AG10803 (cell line): ENCODE data around the gene AURKB.

Experiments used
- DNase-seq: peaks from one replicate; pipeline ENCODE4 v3.0.0; 2010; ENCODE audit warnings: low read depth
- H3K4me3 ChIP-seq: 2 replicates; pipeline ENCODE4 v1.5.1; 2011; ENCODE audit warnings: mild to moderate bottlenecking, low read length, control low read depth
- CTCF ChIP-seq: conservative IDR thresholded peaks from 2 replicates; pipeline ENCODE4 v1.5.1; 2011; ENCODE audit warnings: mild to moderate bottlenecking, low read length, control low read depth, inconsistent platforms

AURKB gene

GRCh38 chr17:8235676-8236075, 25.3 kb upstream of the AURKB start:
- TF ChIP-seq CTCF = no peak
- no peak overlapping the region for H3K4me3 ChIP-seq
- DNase-seq = no peak

GRCh38 chr17:8234361-8235270, 24.2 kb upstream of the AURKB start:
- no peak for TF ChIP-seq CTCF
- H3K4me3 ChIP-seq = no peak overlapping the region
- DNase-seq = no peak

GRCh38 chr17:8231701-8232100, 21.3 kb upstream of the AURKB start:
- TF ChIP-seq CTCF = no peak
- no peak overlapping the region for H3K4me3 ChIP-seq

GRCh38 chr17:8227238-8227581, 16.8 kb upstream of the AURKB start:
- peak overlapping the region; percentile 56 for H3K4me3 ChIP-seq
- no peak for TF ChIP-seq CTCF
- no peak for DNase-seq

More at GRCh38 chr17:8231701-8232100, 21.3 kb upstream of the AURKB start:
- no peak for DNase-seq

GRCh38 chr17:8226536-8227237, 16.3 kb upstream of the AURKB start:
- TF ChIP-seq CTCF = no peak
- DNase-seq = peak; percentile 91
- H3K4me3 ChIP-seq = peak overlapping the region; percentile 56

- DNase-seq = peak; percentile 82
- peak overlapping the region; percentile 56 for H3K4me3 ChIP-seq
- no peak for TF ChIP-seq CTCF
Measured at GRCh38 chr17:8225813-8226535, 15.6 kb upstream of the AURKB start.
